GM18505 (cell line): ENCODE data around the gene MAPT.

Source experiments
- ATAC-seq: cut with Tn5 transposase; IDR thresholded peaks from one replicate; pipeline ENCODE4 v1.9.1; 2021; ENCODE audit not compliant: unreplicated experiment
- POLR2A ChIP-seq: IDR thresholded peaks from 4 replicates; pipeline ENCODE4 v1.6.1; 2011; ENCODE audit warnings: borderline replicate concordance; ENCODE audit not compliant: insufficient read depth, insufficient read length; ENCODE audit errors: extremely low read depth

MAPT gene

GRCh38 chr17:45869676-45870341, 24.5 kb upstream of the MAPT start:
- TF ChIP-seq POLR2A, result no peak
- no peak for ATAC-seq

DNA sequence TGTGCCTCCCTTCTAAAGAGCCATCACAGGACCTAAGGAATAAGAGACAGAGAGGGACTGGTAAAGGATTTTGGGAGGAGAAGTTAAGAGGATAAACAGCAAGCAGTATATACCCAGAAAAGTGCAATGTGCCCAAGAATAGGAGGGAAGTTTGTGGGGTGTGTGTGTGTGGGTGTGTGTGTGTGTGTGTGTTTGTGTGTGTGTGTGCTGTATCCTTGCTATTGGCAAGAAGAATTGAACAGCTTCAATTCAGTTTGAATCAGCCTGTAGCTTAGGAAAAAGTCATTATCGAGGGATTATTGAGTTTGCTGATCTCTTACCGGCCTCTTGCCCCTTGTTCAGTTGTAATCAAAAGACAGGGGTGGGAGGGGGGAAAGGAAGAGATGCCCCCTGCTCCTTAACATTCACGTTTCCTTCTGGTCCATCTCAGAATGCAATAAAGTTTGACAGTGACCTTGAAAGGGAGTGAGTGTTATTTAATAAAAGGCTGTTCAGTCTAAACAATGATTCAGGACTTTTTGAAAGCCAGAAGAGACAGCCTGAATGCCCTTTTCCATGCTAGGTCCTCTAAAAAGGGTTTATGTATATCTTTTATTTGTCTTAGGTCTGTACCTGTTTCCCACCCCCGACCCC, 23.9 kb upstream of the MAPT start:
- TF ChIP-seq POLR2A, result no peak
- ATAC-seq, result no peak

DNA sequence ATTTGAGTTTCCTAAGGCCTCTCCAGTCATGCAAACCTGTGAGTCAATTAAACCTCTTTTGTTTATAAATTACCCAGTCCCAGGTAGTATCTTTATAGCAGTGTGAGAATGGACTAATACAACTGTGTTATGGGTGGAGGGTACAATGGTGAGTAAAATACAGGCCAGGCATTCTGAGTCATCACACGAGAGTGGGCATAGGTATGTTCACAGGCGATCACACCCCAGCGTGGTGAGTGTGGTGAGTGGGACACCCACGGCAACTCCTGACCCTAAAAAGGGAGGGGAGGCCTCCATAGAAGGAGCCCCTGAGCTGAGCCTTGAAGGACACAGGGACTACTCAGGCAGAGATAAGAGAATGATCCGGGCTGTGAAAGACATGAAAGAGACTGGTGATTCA, 22.6 kb upstream of the MAPT start:
- no peak for ATAC-seq
- no peak for TF ChIP-seq POLR2A

DNA sequence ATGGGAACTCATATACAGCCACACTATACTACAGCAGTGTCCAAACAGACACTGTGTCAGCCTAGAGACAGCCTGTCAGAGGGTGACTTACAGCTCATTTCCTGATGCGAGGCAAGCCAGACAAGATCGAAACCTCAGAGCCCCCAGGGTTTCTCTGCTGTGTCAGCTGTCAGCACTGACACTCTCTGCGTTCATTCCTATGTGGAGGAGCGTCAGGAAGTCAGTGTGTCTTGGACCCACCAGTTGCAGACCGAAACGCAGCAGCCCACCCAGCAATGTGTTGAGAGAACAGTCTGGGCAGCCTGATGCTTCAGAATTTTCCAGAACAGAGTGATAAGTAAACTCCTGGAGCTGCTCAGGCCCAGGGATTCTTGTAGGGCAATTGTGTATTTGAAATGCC, 20.6 kb upstream of the MAPT start:
- no peak for ATAC-seq

DNA sequence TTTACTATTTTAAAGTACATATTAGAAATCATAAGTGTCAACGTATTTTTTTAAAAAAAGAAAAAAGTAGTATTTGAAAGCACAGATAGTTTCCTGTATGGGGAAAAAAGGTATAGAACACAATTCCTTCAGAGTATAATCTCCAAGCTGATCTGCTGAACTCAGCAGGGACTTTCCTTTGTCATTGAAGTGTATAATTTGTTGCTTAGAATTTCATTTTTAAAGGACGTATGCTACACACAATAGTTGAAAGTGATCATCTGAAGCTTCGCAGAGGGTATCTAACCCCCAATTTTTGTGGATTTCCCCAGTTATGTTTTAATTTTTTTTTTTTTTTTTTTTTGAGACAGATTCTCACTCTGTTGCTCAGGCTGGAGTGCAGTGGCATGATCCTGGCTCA, 20.2 kb upstream of the MAPT start:
- TF ChIP-seq POLR2A, result no peak
- ATAC-seq, result no peak

More for the DNA sequence above, 20.6 kb upstream of the MAPT start:
- TF ChIP-seq POLR2A, result no peak

DNA sequence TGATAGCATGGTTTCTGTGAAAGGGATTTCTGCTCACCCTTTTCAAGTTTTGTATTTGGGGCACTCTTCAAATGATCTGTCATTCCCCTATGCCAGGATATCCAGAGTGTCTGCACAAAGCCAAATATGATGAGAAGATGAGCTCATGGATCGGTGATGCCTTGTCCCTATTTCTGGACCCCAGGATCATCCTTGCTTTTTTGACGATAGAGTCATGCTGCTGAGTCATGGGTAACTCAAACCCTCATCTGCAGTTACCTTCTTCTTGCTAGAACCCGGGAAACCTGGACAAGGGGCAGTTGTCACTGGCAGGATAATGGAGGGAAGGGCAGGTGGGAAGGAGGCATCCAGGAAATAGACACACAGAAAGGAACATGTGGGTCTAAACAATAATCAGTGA, 17.8 kb upstream of the MAPT start:
- no peak for ATAC-seq
- no peak for TF ChIP-seq POLR2A

GRCh38 chr17:45877467-45877866, 16.9 kb upstream of the MAPT start:
- TF ChIP-seq POLR2A, result no peak
- no peak for ATAC-seq

DNA sequence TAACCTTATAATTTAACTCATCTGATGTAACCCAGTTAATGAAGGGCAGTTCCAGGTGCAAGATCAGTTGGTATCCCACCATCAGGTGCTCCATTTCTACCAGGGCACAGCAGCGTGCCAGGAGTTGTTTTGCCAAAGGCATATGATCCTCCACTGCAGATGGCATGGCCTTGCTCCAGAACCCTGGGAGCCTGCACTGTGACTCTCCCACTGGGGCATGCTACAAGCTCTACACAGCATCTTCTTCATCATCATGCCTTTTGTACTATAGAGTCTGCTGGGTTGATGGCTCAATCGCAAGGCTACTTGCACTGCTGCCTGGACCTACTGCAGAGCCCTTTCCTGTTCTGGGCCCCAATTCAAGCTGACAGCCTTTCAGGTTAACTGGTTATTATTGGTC, 11.3 kb upstream of the MAPT start:
- no peak for TF ChIP-seq POLR2A
- no peak for ATAC-seq

GRCh38 chr17:45886852-45887251, 7.5 kb upstream of the MAPT start:
- no peak for TF ChIP-seq POLR2A
- no peak for ATAC-seq

DNA sequence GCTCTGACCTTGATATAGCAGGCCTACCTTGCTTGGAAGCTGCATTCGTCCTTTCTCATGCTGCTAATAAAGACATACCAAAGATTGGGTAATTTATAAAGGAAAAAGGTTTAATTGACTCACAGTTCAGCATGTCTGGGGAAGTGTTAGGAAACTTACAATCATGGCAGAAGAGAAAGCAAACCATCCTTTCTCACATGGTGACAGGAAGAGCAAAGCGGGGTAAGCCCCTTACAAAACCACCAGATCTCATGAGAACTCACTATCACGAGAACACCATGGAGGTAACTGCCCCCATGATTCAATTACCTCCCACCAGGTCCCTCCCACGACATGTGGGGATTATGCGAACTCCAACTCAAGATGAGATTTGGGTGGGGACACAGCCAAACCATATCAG, 6.0 kb upstream of the MAPT start:
- ATAC-seq, result no peak
- TF ChIP-seq POLR2A, result no peak

- TF ChIP-seq POLR2A, result no peak
- ATAC-seq, result no peak
These were observed 4.8 kb upstream of the MAPT start for GRCh38 chr17:45889579-45889978.

DNA sequence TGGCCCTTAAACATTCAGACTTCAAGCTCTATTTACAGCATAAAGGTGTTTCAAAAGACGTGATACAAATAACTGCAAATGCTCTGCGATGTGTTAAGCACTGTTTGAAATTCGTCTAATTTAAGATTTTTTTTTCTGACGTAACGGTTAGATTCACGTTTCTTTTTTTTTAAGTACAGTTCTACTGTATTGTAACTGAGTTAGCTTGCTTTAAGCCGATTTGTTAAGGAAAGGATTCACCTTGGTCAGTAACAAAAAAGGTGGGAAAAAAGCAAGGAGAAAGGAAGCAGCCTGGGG, 681 bp upstream of the MAPT start:
- no peak for TF ChIP-seq POLR2A

GRCh38 chr17:45895304-45895968, 1.1 kb downstream of the MAPT start:
- no peak for TF ChIP-seq POLR2A
- no peak for ATAC-seq

More for the DNA sequence above, 681 bp upstream of the MAPT start:
- ATAC-seq, result no peak

- TF ChIP-seq POLR2A, result no peak
- no peak for ATAC-seq
These were observed 1.8 kb downstream of the MAPT start for GRCh38 chr17:45895969-45896785.
